ENCODE data around the gene DRGX. TPM values are rescaled to one million over a fixed set of nuclear protein-coding genes. Genes with fewer than 3 reads are reported as not detected.

Gene DRGX
- polyA plus RNA-seq, 1 donor from 2014 or later: not detected

- Histone ChIP-seq H3K9ac (ENCODE audit: low read length) (no peak overlapping the region), H3K9me3 (ENCODE audit: low read length) (peaks cover 3% of the 10 kb centered on the region), H4K20me1 (ENCODE audit: insufficient read depth) (no peaks in the 10 kb centered on the region), H2AFZ (ENCODE audit: low read depth, low read length) (no peak overlapping the region), H3K4me3 (ENCODE audit: low read length) (no peak overlapping the region), H3F3A (ENCODE audit: insufficient read depth, low read length, poor library complexity, severe bottlenecking) (no peaks in the 10 kb centered on the region), H3K27me3 (ENCODE audit: insufficient read depth, low read depth, low read length) (no peaks in the 10 kb centered on the region), H3K36me3 (ENCODE audit: insufficient read depth, low read length) (no peaks in the 10 kb centered on the region), H3K79me2 (replicated peaks; ENCODE audit: insufficient read depth, low read length) (no peaks in the 10 kb centered on the region), H3K9me2 (ENCODE audit: insufficient read depth, low read length) (no peaks in the 10 kb centered on the region), H3K27ac (ENCODE audit: low read length) (no peak overlapping the region), H3K4me2 (ENCODE audit: low read length) (no peak overlapping the region)
- no peak for TF ChIP-seq CTCF (IDR thresholded peaks at IDR 0.05; ENCODE audit: poor library complexity, severe bottlenecking)
- no peak for TF ChIP-seq EZH2 (IDR thresholded peaks at IDR 0.05; ENCODE audit: borderline replicate concordance, insufficient read depth, low read length, poor library complexity, severe bottlenecking)
- TF ChIP-seq MXI1 (conservative IDR thresholded peaks at IDR 0.05; ENCODE audit: poor library complexity, severe bottlenecking): no peak
- no peak for TF ChIP-seq POLR2AphosphoS5 (IDR thresholded peaks at IDR 0.05)
- no peak for TF ChIP-seq REST (IDR thresholded peaks at IDR 0.05; ENCODE audit: borderline replicate concordance)
- TF ChIP-seq SMC3 (conservative IDR thresholded peaks at IDR 0.05; ENCODE audit: poor library complexity): no peak
- no peak for TF ChIP-seq TAF1 (IDR thresholded peaks at IDR 0.05; ENCODE audit: low read depth)
- no peak for TF ChIP-seq EP300 (conservative IDR thresholded peaks at IDR 0.05; ENCODE audit: poor library complexity, severe bottlenecking)
- no peak for TF ChIP-seq RAD21 (conservative IDR thresholded peaks at IDR 0.05)
Observed at GRCh38 chr10:49433069-49433468, 37.2 kb upstream of the DRGX start.

GRCh38 chr10:49431426-49431825, 35.5 kb upstream of the DRGX start:
- no peaks in the 10 kb centered on the region for H3K9me2 ChIP-seq (ENCODE audit: insufficient read depth, low read length)
- no peak overlapping the region for H3K4me3 ChIP-seq (ENCODE audit: low read length)
- no peak overlapping the region for H3K9ac ChIP-seq (ENCODE audit: low read length)
- H4K20me1 ChIP-seq (ENCODE audit: insufficient read depth): no peaks in the 10 kb centered on the region
- H3K36me3 ChIP-seq (ENCODE audit: insufficient read depth, low read length): no peaks in the 10 kb centered on the region
- H3K79me2 ChIP-seq (replicated peaks; ENCODE audit: insufficient read depth, low read length): no peaks in the 10 kb centered on the region
- no peak overlapping the region for H3K27ac ChIP-seq (ENCODE audit: low read length)
- TF ChIP-seq RAD21 (conservative IDR thresholded peaks at IDR 0.05) (no peak), CTCF (IDR thresholded peaks at IDR 0.05; ENCODE audit: poor library complexity, severe bottlenecking) (no peak), EP300 (conservative IDR thresholded peaks at IDR 0.05; ENCODE audit: poor library complexity, severe bottlenecking) (no peak), TAF1 (IDR thresholded peaks at IDR 0.05; ENCODE audit: low read depth) (no peak), POLR2AphosphoS5 (IDR thresholded peaks at IDR 0.05) (no peak), SMC3 (conservative IDR thresholded peaks at IDR 0.05; ENCODE audit: poor library complexity) (no peak), EZH2 (IDR thresholded peaks at IDR 0.05; ENCODE audit: borderline replicate concordance, insufficient read depth, low read length, poor library complexity, severe bottlenecking) (no peak)
- H3F3A ChIP-seq (ENCODE audit: insufficient read depth, low read length, poor library complexity, severe bottlenecking): no peaks in the 10 kb centered on the region
- H3K9me3 ChIP-seq (ENCODE audit: low read length): peaks cover 3% of the 10 kb centered on the region
- no peak overlapping the region for H3K4me2 ChIP-seq (ENCODE audit: low read length)
- H3K27me3 ChIP-seq (ENCODE audit: insufficient read depth, low read depth, low read length): no peaks in the 10 kb centered on the region
- H2AFZ ChIP-seq (ENCODE audit: low read depth, low read length): no peak overlapping the region
